Neural crest cell (in vitro differentiated cells): Measurements from ENCODE around the gene RRP1. TPM values are rescaled to one million over a fixed set of nuclear protein-coding genes. Genes with fewer than 3 reads are reported as not detected.

Source experiments
- DNase-seq: peaks from one replicate; pipeline ENCODE4 v3.0.0; 2021; ENCODE audit warnings: low read depth, mixed read lengths, low spot score
- H3K27ac Mint-ChIP-seq: one replicate; pipeline ENCODE4 v1.8.0; 2021; ENCODE audit warnings: mild to moderate bottlenecking, mixed read lengths; ENCODE audit not compliant: unreplicated experiment
- H3K27me3 Mint-ChIP-seq: 2 replicates; pipeline ENCODE4 v1.8.0; 2021; ENCODE audit warnings: low read depth, mild to moderate bottlenecking, mixed read lengths
- H3K36me3 Mint-ChIP-seq: 2 replicates; pipeline ENCODE4 v1.8.0; 2021; ENCODE audit warnings: low read depth, mild to moderate bottlenecking, mixed read lengths
- H3K4me1 Mint-ChIP-seq: 2 replicates; pipeline ENCODE4 v1.8.0; 2021; ENCODE audit warnings: mixed read lengths
- H3K4me3 Mint-ChIP-seq: one replicate; pipeline ENCODE4 v1.8.0; 2021; ENCODE audit warnings: mild to moderate bottlenecking, mixed read lengths
- H3K9me3 Mint-ChIP-seq: 2 replicates; pipeline ENCODE4 v1.8.0; 2021; ENCODE audit warnings: mixed read lengths
- total RNA-seq: library from RNA; stranded (reverse); gene quantifications from 2 replicates; pipeline ENCODE4 v1.2.1, GENCODE V29; 2021
- TF ChIP-seq, protein P1 (sequence below): fragments of 200-600 bp; sonication (generic); conservative IDR thresholded peaks from 2 replicates; pipeline ENCODE4 v1.5.0; 2021; ENCODE audit warnings: antibody characterized with exemption, mild to moderate bottlenecking

RRP1 gene
- total RNA-seq, 1 donor from 2014 or later, result 49.0 TPM

DNA sequence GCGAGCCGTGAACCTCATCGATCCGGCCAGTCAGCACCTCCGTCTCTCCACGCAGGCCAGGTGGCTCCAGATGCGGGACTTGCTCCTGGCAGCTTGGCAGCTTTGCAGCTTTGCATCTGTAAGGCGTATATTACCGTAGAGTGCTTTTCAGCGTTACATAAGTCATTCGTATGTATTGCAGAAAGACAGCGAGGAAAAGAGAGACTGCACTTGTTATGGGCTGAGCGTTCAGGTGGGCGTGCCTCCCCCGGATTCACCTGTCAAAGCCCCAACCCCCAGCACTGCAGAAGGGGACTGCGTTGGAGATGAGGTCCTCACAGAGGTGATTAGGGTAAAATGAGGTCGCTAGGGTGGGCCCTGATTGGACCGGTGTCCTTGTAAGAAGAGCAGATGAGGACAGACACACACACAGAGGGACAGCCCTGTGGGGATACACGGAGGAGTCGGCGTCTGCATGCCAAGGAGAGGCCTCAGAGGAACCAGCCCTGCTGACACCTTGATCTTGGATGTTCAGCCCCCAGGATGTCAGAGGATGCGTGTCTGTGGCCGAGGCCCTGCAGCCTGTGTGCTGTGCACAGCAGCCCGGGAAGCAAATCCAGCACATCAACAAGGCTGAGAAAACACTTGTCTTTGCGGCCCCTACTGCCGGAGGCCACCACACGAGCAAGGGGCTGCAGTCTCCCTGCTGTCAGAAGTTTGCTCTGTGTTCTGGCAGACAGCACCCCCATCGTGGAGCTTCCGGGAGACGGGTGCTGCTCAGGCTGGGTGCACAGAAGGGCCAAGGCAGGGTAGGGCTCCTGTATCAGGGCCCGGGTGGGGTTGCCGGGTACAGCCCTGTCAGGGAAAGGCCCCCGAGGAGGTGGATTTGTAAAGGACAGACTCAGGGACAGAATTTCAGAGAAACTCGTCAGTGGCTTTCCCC is 64.7 kb downstream of the RRP1 start:
- Mint-ChIP-seq H3K9me3 (peaks cover 6% of the 10 kb centered on the region), H3K4me3 (no peak overlapping the region), H3K4me1 (peaks cover 4% of the 10 kb centered on the region), H3K27me3 (no peaks in the 10 kb centered on the region), H3K27ac (peak overlapping the region; percentile 75), H3K36me3 (no peaks in the 10 kb centered on the region)
- TF ChIP-seq, protein P1, sequence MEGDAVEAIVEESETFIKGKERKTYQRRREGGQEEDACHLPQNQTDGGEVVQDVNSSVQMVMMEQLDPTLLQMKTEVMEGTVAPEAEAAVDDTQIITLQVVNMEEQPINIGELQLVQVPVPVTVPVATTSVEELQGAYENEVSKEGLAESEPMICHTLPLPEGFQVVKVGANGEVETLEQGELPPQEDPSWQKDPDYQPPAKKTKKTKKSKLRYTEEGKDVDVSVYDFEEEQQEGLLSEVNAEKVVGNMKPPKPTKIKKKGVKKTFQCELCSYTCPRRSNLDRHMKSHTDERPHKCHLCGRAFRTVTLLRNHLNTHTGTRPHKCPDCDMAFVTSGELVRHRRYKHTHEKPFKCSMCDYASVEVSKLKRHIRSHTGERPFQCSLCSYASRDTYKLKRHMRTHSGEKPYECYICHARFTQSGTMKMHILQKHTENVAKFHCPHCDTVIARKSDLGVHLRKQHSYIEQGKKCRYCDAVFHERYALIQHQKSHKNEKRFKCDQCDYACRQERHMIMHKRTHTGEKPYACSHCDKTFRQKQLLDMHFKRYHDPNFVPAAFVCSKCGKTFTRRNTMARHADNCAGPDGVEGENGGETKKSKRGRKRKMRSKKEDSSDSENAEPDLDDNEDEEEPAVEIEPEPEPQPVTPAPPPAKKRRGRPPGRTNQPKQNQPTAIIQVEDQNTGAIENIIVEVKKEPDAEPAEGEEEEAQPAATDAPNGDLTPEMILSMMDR, result no peak
- no peak for DNase-seq

Other genes starting within 250 kb of the RRP1 start
- 2.3 and 2.5 TPM in 2 replicates for gene HSF2BP, start 130.1 kb upstream of the RRP1 start, total RNA-seq
- 68.8 and 70.4 TPM in 2 replicates for gene RRP1B, start 130.0 kb upstream of the RRP1 start, total RNA-seq
- gene PDXK, start 70.4 kb upstream of the RRP1 start, total RNA-seq, result 59.3 and 67.3 TPM in 2 replicates
- gene CSTB, start 13.3 kb upstream of the RRP1 start, total RNA-seq, result 37.1 and 40.9 TPM in 2 replicates
- gene AGPAT3, start 75.6 kb downstream of the RRP1 start, total RNA-seq, result 37.3 and 40.3 TPM in 2 replicates
- gene TRAPPC10, start 222.7 kb downstream of the RRP1 start, total RNA-seq, result 35.1 and 36.7 TPM in 2 replicates